Activated naive CD8-positive, alpha-beta T cell (primary cell): ENCODE measurements around the gene GPR35.
"Not testable (repeated sequence)": the region's sequence is repeated elsewhere in the genome, so short reads cannot be mapped to it uniquely, and the experiment has no call there.

ENCODE experiments used
- H3K27ac Mint-ChIP-seq: one replicate; pipeline ENCODE4 v1.8.0; 2021; ENCODE audit warnings: mixed read lengths
- H3K27me3 Mint-ChIP-seq: one replicate; pipeline ENCODE4 v1.8.0; 2021; ENCODE audit warnings: mixed read lengths
- H3K36me3 Mint-ChIP-seq: one replicate; pipeline ENCODE4 v1.8.0; 2021; ENCODE audit warnings: mixed read lengths
- H3K4me1 Mint-ChIP-seq: one replicate; pipeline ENCODE4 v1.8.0; 2021; ENCODE audit warnings: low read depth, mixed read lengths
- H3K4me3 Mint-ChIP-seq: one replicate; pipeline ENCODE4 v1.8.0; 2021; ENCODE audit warnings: mild to moderate bottlenecking, mixed read lengths
- H3K9me3 Mint-ChIP-seq: one replicate; pipeline ENCODE4 v1.8.0; 2021; ENCODE audit warnings: low read depth, mixed read lengths

Gene GPR35

DNA sequence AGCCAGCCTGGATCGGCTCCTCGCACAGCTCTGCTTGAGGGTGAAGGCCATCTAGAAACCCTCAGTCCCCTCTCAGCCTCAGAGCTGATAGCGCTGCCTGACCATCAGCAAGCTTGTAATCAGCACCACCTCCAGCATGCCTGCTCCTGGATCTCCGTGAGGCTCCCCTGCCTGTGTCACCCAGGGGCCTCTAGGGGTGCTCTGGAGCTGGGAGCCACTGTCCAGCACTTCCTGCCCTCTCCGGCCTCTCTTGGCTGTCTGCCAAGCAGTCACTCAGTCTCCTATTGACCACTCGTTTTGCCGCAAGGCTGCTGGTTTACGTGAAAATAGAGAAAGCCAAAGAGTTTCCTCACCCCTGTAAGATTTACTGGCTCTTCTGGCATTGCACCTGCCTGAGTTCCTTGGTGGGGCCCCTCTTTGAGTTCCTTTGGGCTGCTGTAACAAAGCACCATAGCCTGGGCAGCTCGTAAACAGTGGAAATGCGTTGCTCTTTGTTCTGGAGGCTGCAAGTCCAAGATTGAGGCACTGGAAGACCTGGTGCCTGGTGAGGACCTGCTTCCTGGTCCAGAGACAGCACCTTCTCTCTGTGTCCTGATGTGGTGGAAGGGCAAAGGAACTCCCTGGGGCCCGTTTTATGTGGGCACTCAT is 20.9 kb upstream of the GPR35 start:
- Mint-ChIP-seq H3K4me1 (no peaks in the 10 kb centered on the region), H3K36me3 (no peaks in the 10 kb centered on the region), H3K9me3 (no peaks in the 10 kb centered on the region), H3K4me3 (no peak overlapping the region), H3K27ac (no peak overlapping the region), H3K27me3 (no peaks in the 10 kb centered on the region)

DNA sequence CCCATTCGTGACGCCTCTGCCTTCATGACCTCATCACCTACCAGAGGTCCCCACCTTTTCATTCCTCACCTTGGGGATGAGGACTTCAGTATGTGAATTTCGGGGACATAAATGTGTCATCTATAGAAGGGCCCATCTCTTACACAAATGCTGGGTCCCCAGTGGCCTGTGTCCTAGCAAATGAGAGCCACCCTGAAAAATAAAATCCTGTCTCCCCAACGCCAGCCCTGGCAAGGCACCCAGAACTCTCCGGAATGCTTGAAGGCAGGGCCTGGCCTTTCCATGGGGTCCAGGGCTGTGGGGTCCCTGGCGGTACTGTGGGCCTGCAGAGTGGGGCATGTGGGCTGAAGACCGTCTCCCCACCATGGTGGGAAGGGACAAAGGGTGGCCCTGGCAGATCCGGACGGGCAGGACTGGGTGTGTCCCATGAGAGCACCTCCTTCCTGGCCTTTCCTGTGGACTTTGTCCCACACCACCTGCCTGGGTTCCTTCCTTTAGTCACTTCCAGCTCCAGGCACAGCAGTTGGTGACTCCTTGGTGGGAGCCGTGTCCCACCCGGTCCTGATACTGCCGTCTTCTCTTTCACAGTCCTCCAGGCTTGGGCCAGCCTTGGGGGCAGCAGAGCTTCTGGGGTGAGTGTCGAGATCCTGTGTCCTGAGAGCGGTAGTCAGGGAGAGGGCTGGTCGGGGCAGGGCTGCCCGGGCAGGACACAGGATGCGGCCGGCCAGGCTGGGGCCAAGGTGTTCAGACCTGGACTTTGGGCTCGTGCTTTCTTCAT is 20.2 kb upstream of the GPR35 start:
- Mint-ChIP-seq H3K27me3 (no peaks in the 10 kb centered on the region), H3K36me3 (no peaks in the 10 kb centered on the region), H3K9me3 (no peaks in the 10 kb centered on the region), H3K4me3 (no peak overlapping the region), H3K4me1 (no peaks in the 10 kb centered on the region), H3K27ac (no peak overlapping the region)

DNA sequence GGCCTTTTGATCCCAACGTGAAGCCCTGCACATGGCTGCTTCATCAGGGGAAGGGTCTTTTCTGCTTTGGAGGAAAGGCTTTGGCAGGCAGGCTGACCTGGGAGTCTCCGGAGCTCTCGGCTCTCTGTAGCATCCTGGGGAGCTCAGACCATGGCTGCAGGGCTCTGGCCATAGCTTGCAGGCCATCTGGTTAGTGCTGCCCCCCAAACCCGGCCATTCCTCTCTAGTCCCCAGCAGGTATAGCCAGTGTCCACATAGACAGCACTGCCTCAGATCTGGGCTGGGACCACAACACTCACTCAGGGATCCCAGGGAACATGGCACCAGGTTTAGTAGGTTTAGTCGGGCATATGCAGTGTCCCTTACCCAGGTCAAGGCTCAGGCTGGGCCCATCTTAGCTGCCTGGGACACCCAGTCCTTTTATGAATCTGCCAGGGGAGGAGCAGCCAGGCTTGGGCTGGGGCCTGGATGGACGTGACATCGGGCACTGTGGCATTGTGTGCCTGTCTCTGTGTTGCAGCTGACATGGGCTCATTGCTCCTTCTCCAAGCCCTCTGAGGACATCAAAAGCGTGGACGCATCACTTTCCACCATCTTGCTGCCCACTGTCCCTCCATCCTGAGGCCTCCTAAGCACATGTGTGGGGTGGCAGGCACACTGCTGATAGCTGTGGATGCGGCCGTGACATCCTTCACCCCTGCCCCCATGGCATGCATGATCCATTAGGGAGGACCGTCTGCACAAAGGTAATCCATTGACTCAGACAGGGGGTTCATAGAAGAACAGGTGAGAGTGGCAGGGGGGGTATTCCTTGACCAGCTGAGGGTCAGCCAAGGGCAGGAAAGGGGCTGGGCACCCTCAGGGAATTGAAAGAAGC is 19.2 kb upstream of the GPR35 start:
- Mint-ChIP-seq H3K4me1 (no peaks in the 10 kb centered on the region), H3K36me3 (peaks cover under 1% of the 10 kb centered on the region), H3K4me3 (no peak overlapping the region), H3K27ac (no peak overlapping the region), H3K9me3 (no peaks in the 10 kb centered on the region), H3K27me3 (no peaks in the 10 kb centered on the region)

DNA sequence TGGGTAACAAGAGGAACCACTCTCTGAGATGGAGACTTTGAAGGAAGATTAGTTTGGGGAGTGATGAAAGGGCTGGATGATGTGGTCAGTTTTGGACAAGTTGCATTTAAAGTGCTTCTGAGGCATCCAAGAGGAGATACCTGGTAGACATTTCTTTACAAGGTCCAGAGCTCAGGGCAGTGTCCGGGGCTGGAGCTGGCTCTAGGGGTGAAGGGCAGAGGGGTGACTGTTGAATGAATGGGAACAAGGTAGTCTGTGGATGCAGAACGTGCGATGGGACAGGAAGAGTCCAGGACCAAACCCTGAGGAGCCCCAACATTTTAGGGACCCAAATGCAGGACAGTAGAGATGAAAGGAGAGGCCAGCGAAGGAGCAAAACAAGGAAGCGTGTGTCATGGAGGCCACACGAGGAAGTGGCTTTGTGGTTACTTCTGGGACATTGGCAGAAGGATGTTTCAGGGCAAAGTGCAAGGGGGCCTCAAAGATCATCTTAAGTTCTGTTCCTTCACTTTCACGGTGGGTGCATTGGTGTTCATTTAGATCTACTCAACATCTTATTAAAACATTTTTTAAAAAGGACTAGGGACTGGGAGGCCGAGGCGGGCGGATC is 13.6 kb upstream of the GPR35 start:
- no peaks in the 10 kb centered on the region for H3K9me3 Mint-ChIP-seq
- H3K4me3 Mint-ChIP-seq: peak overlapping the region; percentile 15
- H3K36me3 Mint-ChIP-seq: peaks cover 3% of the 10 kb centered on the region
- no peaks in the 10 kb centered on the region for H3K27me3 Mint-ChIP-seq
- H3K4me1 Mint-ChIP-seq: peaks cover 11% of the 10 kb centered on the region
- H3K27ac Mint-ChIP-seq: peak overlapping the region; percentile 80

DNA sequence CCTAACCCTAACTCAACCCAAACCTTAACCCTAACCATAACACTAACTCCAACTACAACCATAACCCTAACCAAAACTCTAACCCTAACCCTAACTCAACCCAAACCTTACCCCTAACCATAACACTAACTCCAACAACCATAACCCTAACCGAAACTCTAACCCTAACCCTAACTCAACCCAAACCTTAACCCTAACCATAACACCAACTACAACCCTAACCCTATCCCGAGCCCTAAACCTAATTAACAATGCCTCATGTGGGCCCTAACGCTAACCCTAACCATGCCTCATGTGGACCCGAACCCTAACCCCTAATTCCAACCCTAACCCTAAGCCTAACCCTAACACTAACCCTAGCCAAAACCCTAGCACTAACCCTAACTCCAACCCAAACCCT is 11.5 kb upstream of the GPR35 start:
- peaks cover 6% of the 10 kb centered on the region for H3K36me3 Mint-ChIP-seq
- peaks cover 11% of the 10 kb centered on the region for H3K4me1 Mint-ChIP-seq
- peaks cover 4% of the 10 kb centered on the region for H3K9me3 Mint-ChIP-seq
- H3K27ac Mint-ChIP-seq: no peak overlapping the region
- no peaks in the 10 kb centered on the region for H3K27me3 Mint-ChIP-seq
- no peak overlapping the region for H3K4me3 Mint-ChIP-seq

DNA sequence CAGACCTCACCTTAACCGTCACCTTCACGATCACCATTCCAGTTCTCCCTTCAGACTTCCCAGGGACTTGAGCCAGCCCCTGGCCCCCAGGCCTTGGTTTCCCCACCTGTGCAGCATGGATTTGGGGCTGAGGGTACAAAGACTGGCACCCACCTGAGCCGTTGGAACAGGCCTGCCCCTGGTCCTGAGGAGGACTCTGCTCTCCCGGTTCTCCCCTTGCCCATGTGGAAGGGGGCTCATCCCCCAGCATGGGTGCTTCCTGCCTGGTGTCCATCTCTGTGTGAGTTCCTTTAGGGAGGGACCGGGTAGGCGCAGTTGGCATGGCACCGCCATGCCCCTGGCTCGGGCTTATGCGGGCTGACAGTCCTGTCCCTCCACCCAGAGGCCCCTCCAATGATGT is 10.9 kb upstream of the GPR35 start:
- no peak overlapping the region for H3K4me3 Mint-ChIP-seq
- no peak overlapping the region for H3K27ac Mint-ChIP-seq
- H3K4me1 Mint-ChIP-seq: peaks cover 11% of the 10 kb centered on the region
- H3K9me3 Mint-ChIP-seq: peaks cover 4% of the 10 kb centered on the region
- H3K36me3 Mint-ChIP-seq: peaks cover 8% of the 10 kb centered on the region
- H3K27me3 Mint-ChIP-seq: no peaks in the 10 kb centered on the region

DNA sequence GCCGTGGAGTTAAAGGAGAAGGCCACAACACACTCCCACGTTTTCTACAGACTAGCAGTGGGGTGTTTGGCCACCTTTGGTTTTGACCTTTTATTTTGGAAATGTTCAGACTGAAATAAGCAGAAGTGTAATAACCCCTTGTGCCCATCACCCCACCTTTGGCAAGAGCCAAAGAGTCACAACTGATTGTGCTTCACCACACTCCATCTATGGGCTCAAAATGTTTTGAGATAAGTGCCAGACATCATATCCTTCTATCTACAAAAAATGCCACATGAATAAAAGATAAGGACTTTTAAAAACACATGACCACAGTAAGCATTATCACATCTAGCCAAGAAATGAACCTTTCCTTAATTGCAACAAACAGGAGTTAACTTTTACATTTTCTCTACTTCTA is 9.9 kb upstream of the GPR35 start:
- no peaks in the 10 kb centered on the region for H3K27me3 Mint-ChIP-seq
- H3K9me3 Mint-ChIP-seq: peaks cover 4% of the 10 kb centered on the region
- H3K36me3 Mint-ChIP-seq: peaks cover 8% of the 10 kb centered on the region
- H3K4me3 Mint-ChIP-seq: no peak overlapping the region
- H3K4me1 Mint-ChIP-seq: peaks cover 11% of the 10 kb centered on the region
- no peak overlapping the region for H3K27ac Mint-ChIP-seq

DNA sequence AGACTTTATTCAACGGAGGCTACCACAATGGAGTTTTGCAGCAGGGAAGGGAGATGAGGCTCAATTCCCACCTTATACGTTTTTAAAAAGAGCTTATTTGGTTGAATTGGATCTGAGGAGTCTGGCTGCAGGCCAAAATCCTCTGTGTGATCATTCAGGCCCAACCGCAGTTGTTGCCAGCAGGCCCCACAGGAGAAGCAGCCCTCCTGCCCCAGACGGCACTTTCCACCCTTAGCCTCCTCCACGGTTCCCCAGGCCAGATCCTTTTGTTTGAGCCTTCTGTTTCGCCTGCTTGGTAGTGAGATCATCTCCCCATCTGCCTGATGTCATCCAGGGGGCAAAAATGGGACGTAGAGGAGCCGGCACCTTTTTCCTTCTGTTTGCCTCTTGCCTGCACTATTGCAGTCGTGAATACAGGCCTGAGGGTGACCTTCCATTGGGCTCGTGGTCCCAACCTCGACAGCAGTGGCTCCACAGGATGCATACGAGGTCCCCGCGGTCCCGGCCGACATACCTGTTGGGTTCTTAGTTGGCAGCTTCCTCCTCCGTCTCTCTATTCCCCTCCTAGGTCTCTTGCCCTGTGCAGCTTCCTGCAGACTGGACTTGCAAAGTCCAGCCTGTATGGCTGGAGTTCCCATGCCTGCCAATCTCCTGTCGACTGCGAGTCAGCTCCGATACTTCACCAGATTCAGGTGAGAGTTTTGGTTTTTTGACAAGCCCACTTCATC is 9.3 kb upstream of the GPR35 start:
- no peak overlapping the region for H3K27ac Mint-ChIP-seq
- peaks cover 4% of the 10 kb centered on the region for H3K9me3 Mint-ChIP-seq
- H3K27me3 Mint-ChIP-seq: no peaks in the 10 kb centered on the region
- H3K4me3 Mint-ChIP-seq: no peak overlapping the region
- H3K4me1 Mint-ChIP-seq: peaks cover 15% of the 10 kb centered on the region
- peaks cover 8% of the 10 kb centered on the region for H3K36me3 Mint-ChIP-seq

DNA sequence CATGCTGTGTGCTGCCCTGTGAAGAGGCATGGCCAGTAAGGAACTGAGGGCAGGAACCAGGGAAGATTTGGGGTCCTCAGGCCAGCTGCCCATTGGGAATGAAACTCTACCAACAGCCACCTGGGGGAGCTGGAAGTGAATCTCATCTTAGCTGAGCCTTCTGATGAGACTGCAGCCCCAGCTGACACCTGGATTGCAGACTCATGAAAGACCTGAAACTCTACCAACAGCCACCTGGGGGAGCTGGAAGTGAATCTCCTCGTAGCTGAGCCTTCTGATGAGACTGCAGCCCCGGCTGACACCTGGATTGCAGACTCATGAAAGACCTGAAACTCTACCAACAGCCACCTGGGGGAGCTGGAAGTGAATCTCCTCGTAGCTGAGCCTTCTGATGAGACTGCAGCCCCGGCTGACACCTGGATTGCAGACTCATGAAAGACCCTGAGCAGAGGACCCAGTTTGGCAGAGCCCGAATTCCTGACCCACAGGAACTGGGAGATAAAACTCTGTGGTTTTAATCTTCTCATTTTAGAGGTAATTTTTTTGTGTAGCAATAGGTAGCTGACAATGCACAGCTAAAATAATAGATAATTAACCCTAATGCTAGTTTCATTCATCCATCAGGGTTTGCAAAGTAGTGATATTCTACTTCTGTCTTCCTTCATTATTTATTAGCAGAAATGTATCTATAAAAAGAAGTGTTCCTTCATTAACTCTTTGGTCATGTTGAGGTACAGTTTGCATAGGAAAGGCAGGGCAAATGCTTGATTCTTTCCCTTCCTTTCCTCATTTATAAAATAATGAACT is 8.2 kb upstream of the GPR35 start:
- H3K27me3 Mint-ChIP-seq, H3K36me3 Mint-ChIP-seq, H3K4me3 Mint-ChIP-seq, H3K9me3 Mint-ChIP-seq, H3K27ac Mint-ChIP-seq: not testable (repeated sequence)
- peaks cover 16% of the 10 kb centered on the region for H3K4me1 Mint-ChIP-seq

DNA sequence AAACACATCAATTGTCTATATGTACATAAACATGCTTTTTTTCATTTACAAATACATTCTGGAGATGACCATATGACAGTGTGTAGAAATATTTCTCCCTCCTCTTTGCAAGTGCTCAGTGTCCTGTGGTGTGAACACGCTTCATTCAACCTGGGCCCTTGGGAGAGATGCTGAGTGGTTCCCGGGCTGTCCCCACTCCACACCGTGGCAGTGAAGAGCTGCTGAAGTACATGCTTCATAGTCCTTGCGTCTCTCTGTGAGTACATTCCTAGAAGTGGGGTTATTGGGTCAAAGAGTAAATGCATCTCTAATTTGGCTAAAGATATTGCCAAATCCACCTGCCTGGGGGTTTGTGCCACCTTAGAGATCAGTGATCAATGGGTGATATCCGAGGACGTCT is 6.5 kb upstream of the GPR35 start:
- peaks cover 4% of the 10 kb centered on the region for H3K9me3 Mint-ChIP-seq
- H3K27ac Mint-ChIP-seq: peak overlapping the region; percentile 12
- no peaks in the 10 kb centered on the region for H3K27me3 Mint-ChIP-seq
- peaks cover 29% of the 10 kb centered on the region for H3K4me1 Mint-ChIP-seq
- H3K4me3 Mint-ChIP-seq: no peak overlapping the region
- H3K36me3 Mint-ChIP-seq: peaks cover 8% of the 10 kb centered on the region

DNA sequence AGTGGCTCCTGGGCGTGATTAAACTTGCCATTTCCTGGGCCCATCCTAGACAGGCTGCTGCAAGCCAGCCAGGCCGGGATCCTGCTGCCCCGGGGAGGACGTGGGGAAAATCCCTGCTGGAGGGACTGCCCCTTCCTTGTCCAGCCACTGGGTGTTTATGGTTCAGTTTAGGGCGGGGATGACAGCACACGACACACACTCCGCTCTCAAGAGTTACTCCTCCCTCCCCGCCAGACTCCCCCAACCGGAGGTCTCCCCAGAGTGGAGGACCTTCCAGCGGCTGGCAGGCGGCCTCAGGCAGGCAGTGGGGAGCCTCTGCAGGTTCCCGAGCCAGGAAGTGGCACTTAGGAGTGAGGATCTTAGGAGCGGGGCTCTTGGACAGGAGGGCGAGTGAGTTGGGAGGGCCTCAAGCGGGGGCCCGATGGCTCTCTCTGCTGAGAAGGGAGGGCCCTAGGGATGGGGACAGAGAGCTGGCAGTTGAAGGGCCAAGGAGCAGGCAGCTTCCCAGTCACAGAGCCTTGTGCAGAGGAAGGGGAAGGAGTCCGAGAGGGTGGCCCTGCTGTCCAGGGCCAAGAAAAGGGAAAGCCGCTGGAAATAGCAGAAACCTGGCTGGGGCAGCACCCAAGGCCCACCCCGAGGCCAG is 5.7 kb upstream of the GPR35 start:
- H3K36me3 Mint-ChIP-seq: peaks cover 8% of the 10 kb centered on the region
- peaks cover 35% of the 10 kb centered on the region for H3K4me1 Mint-ChIP-seq
- H3K27me3 Mint-ChIP-seq: no peaks in the 10 kb centered on the region
- peaks cover 4% of the 10 kb centered on the region for H3K9me3 Mint-ChIP-seq
- H3K4me3 Mint-ChIP-seq: peak overlapping the region; percentile 27
- peak overlapping the region; percentile 61 for H3K27ac Mint-ChIP-seq

DNA sequence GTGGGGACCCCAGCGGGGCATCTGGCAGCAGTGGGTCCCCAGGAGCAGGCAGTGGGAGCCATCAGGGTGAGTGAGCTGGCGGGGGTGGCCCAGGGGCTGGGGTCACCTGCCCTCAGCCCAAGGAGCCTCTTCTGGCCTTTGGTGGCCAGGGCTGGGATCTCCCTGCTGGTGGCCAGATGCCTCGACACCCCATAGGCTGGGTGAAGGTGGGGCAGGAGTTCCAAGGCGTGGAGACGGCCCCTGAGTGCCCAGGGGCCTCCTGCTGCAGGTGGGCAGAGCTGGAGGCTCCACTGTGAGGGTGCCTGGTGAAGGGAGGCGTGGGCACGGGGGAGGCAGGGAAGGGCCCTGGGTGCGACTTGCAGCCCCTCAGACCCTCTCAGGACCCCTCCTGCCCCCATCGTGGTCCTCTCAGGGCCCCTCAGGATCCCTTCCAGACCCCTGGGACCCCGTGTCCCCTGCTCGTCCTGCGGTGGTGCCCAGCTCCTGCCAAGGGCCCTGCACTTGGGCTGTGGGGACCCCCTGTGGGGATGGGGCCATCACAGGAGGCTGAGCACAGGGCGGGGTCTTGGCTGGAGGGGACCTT is 5.0 kb upstream of the GPR35 start:
- H3K4me1 Mint-ChIP-seq: peaks cover 41% of the 10 kb centered on the region
- H3K9me3 Mint-ChIP-seq: peaks cover 4% of the 10 kb centered on the region
- H3K36me3 Mint-ChIP-seq: peaks cover 8% of the 10 kb centered on the region
- H3K4me3 Mint-ChIP-seq: no peak overlapping the region
- no peaks in the 10 kb centered on the region for H3K27me3 Mint-ChIP-seq
- H3K27ac Mint-ChIP-seq: no peak overlapping the region

DNA sequence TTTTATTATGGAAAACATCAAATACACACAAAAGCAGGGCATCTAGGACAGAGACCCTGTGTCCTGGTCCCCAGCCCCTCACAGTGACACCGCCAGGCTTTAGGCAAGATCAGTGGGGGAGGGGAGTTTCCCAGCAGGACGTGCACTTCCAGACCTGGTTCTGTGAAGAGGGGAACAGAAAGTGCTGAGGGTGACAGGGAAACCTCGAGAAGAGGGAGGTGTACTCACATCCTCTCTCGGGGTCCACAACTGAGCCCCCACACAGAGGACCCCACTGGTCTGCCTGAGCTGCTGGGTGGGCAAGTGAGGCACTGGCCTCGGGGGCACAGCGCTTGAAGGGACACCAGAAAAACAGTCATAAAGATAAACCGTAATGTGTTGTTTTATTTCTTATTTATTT is 4.4 kb upstream of the GPR35 start:
- H3K27ac Mint-ChIP-seq: peak overlapping the region; percentile 46
- no peak overlapping the region for H3K4me3 Mint-ChIP-seq
- peaks cover 8% of the 10 kb centered on the region for H3K36me3 Mint-ChIP-seq
- H3K4me1 Mint-ChIP-seq: peaks cover 40% of the 10 kb centered on the region
- H3K9me3 Mint-ChIP-seq: peaks cover 4% of the 10 kb centered on the region
- no peaks in the 10 kb centered on the region for H3K27me3 Mint-ChIP-seq
